ENCODE results near the gene ANO1. TPM values are rescaled to one million over a fixed set of nuclear protein-coding genes. Genes with fewer than 3 reads are reported as not detected.

The ANO1 gene
- total RNA-seq, 1 donor from 2014 or later = 0.14 TPM

GRCh38 chr11:70109903-70110302 lies 31.8 kb downstream of the ANO1 start:
- Mint-ChIP-seq H3K27me3 (ENCODE audit: low read depth, unreplicated experiment) (peaks cover 29% of the 10 kb centered on the region), H3K4me3 (ENCODE audit: unreplicated experiment) (no peak overlapping the region), H3K9me3 (ENCODE audit: unreplicated experiment) (no peaks in the 10 kb centered on the region), H3K4me1 (ENCODE audit: low read depth, unreplicated experiment) (peaks cover 28% of the 10 kb centered on the region), H3K36me3 (ENCODE audit: low read depth, unreplicated experiment) (no peaks in the 10 kb centered on the region), H3K27ac (ENCODE audit: unreplicated experiment) (peak overlapping the region; percentile 7)
- Histone ChIP-seq H3K36me3 (ENCODE audit: insufficient read depth, low read length) (no peaks in the 10 kb centered on the region), H3K9ac (ENCODE audit: low read length) (no peak overlapping the region), H3K27ac (ENCODE audit: low read depth, low read length) (no peak overlapping the region), H3K27me3 (ENCODE audit: insufficient read depth, low read length) (no peaks in the 10 kb centered on the region), H3K9me3 (ENCODE audit: insufficient read depth, low read depth, low read length) (no peaks in the 10 kb centered on the region), H3K4me3 (ENCODE audit: insufficient read depth, low read depth, low read length) (no peak overlapping the region), H4K20me1 (ENCODE audit: insufficient read depth, low read length) (no peaks in the 10 kb centered on the region), H2AFZ (ENCODE audit: low read depth, low read length) (no peak overlapping the region), H3K79me2 (ENCODE audit: insufficient read depth, low read length) (no peaks in the 10 kb centered on the region), H3K4me2 (ENCODE audit: low read length) (no peak overlapping the region), H3K4me1 (ENCODE audit: insufficient read depth, low read length) (peaks cover 32% of the 10 kb centered on the region)
- TF ChIP-seq EZH2 (IDR thresholded peaks at IDR 0.05; ENCODE audit: insufficient read depth, low read length) (no peak), CTCF (IDR thresholded peaks at IDR 0.05; ENCODE audit: insufficient read depth, low read depth, low read length) (no peak)
- FAIRE-seq (no peak), DNase-seq (ENCODE audit: low read depth) (no peak)

GRCh38 chr11:70110538-70111055 lies 32.5 kb downstream of the ANO1 start:
- H3K4me2 ChIP-seq (ENCODE audit: low read length) = no peak overlapping the region
- FAIRE-seq (no peak), DNase-seq (ENCODE audit: low read depth) (no peak)
- H3K27ac Mint-ChIP-seq (ENCODE audit: unreplicated experiment) = no peak overlapping the region
- peaks cover 34% of the 10 kb centered on the region for H3K27me3 Mint-ChIP-seq (ENCODE audit: low read depth, unreplicated experiment)
- no peaks in the 10 kb centered on the region for H4K20me1 ChIP-seq (ENCODE audit: insufficient read depth, low read length)
- no peak overlapping the region for H2AFZ ChIP-seq (ENCODE audit: low read depth, low read length)
- no peaks in the 10 kb centered on the region for H3K9me3 ChIP-seq (ENCODE audit: insufficient read depth, low read depth, low read length)
- H3K27me3 ChIP-seq (ENCODE audit: insufficient read depth, low read length) = no peaks in the 10 kb centered on the region
- H3K27ac ChIP-seq (ENCODE audit: low read depth, low read length) = no peak overlapping the region
- no peaks in the 10 kb centered on the region for H3K36me3 ChIP-seq (ENCODE audit: insufficient read depth, low read length)
- peaks cover 32% of the 10 kb centered on the region for H3K4me1 ChIP-seq (ENCODE audit: insufficient read depth, low read length)
- no peaks in the 10 kb centered on the region for H3K36me3 Mint-ChIP-seq (ENCODE audit: low read depth, unreplicated experiment)
- H3K4me1 Mint-ChIP-seq (ENCODE audit: low read depth, unreplicated experiment) = peaks cover 28% of the 10 kb centered on the region
- no peak overlapping the region for H3K4me3 Mint-ChIP-seq (ENCODE audit: unreplicated experiment)
- H3K9ac ChIP-seq (ENCODE audit: low read length) = no peak overlapping the region
- H3K79me2 ChIP-seq (ENCODE audit: insufficient read depth, low read length) = no peaks in the 10 kb centered on the region
- TF ChIP-seq EZH2 (IDR thresholded peaks at IDR 0.05; ENCODE audit: insufficient read depth, low read length) (no peak), CTCF (IDR thresholded peaks at IDR 0.05; ENCODE audit: insufficient read depth, low read depth, low read length) (no peak)
- no peaks in the 10 kb centered on the region for H3K9me3 Mint-ChIP-seq (ENCODE audit: unreplicated experiment)
- H3K4me3 ChIP-seq (ENCODE audit: insufficient read depth, low read depth, low read length) = no peak overlapping the region

- Histone ChIP-seq H3K79me2 (ENCODE audit: insufficient read depth, low read length) (no peaks in the 10 kb centered on the region), H3K4me1 (ENCODE audit: insufficient read depth, low read length) (peaks cover 32% of the 10 kb centered on the region), H3K36me3 (ENCODE audit: insufficient read depth, low read length) (no peaks in the 10 kb centered on the region), H3K9ac (ENCODE audit: low read length) (peak overlapping the region; percentile 31), H3K4me2 (ENCODE audit: low read length) (peak overlapping the region; percentile 62), H3K27ac (ENCODE audit: low read depth, low read length) (no peak overlapping the region), H3K4me3 (ENCODE audit: insufficient read depth, low read depth, low read length) (no peak overlapping the region), H3K9me3 (ENCODE audit: insufficient read depth, low read depth, low read length) (no peaks in the 10 kb centered on the region), H4K20me1 (ENCODE audit: insufficient read depth, low read length) (no peaks in the 10 kb centered on the region), H3K27me3 (ENCODE audit: insufficient read depth, low read length) (no peaks in the 10 kb centered on the region), H2AFZ (ENCODE audit: low read depth, low read length) (no peak overlapping the region)
- H3K27ac Mint-ChIP-seq (ENCODE audit: unreplicated experiment) = peak overlapping the region; percentile 84
- H3K36me3 Mint-ChIP-seq (ENCODE audit: low read depth, unreplicated experiment) = no peaks in the 10 kb centered on the region
- peak; percentile 84 for DNase-seq (ENCODE audit: low read depth)
- H3K4me1 Mint-ChIP-seq (ENCODE audit: low read depth, unreplicated experiment) = peaks cover 28% of the 10 kb centered on the region
- no peak overlapping the region for H3K4me3 Mint-ChIP-seq (ENCODE audit: unreplicated experiment)
- peaks cover 36% of the 10 kb centered on the region for H3K27me3 Mint-ChIP-seq (ENCODE audit: low read depth, unreplicated experiment)
- no peak for FAIRE-seq
- TF ChIP-seq CTCF (IDR thresholded peaks at IDR 0.05; ENCODE audit: insufficient read depth, low read depth, low read length) = no peak
- TF ChIP-seq EZH2 (IDR thresholded peaks at IDR 0.05; ENCODE audit: insufficient read depth, low read length) = no peak
- H3K9me3 Mint-ChIP-seq (ENCODE audit: unreplicated experiment) = no peaks in the 10 kb centered on the region
Measured at GRCh38 chr11:70111269-70112016, 33.3 kb downstream of the ANO1 start.
